OCI-LY7 (cell line): Measurements from ENCODE around the gene IFNA1.
"Not testable (repeated sequence)": the region's sequence is repeated elsewhere in the genome, so short reads cannot be mapped to it uniquely, and the experiment has no call there.

ENCODE experiments used
- CTCF ChIP-seq: fragments of 200-600 bp; sonication (generic); conservative IDR thresholded peaks from 2 replicates; pipeline ENCODE4 v1.5.1; 2014; ENCODE audit warnings: mild to moderate bottlenecking, antibody characterized with exemption, low read length, moderate library complexity, mixed read lengths
- EZH2phosphoT487 ChIP-seq: fragments of 200-600 bp; sonication (generic); IDR thresholded peaks from 2 replicates; pipeline ENCODE4 v1.6.1; 2018; ENCODE audit warnings: low read depth, borderline replicate concordance, mild to moderate bottlenecking, mixed run types, antibody characterized with exemption, low read length, moderate library complexity, mixed read lengths

GRCh38 chr9:21435015-21435383 lies 5.2 kb upstream of the IFNA1 start:
- TF ChIP-seq CTCF, EZH2phosphoT487: not testable (repeated sequence)
